ENCODE data around the gene MLPH.

Gene MLPH

GRCh38 chr2:237475704-237476141 is 11.3 kb upstream of the MLPH start:
- no peak for DNase-seq (ENCODE audit: extremely low read depth in 1 of 2, low read depth in 1 of 2)

- no peak for DNase-seq (ENCODE audit: extremely low read depth in 1 of 2, low read depth in 1 of 2)
These were observed 9.0 kb upstream of the MLPH start for GRCh38 chr2:237478095-237478494.

DNA sequence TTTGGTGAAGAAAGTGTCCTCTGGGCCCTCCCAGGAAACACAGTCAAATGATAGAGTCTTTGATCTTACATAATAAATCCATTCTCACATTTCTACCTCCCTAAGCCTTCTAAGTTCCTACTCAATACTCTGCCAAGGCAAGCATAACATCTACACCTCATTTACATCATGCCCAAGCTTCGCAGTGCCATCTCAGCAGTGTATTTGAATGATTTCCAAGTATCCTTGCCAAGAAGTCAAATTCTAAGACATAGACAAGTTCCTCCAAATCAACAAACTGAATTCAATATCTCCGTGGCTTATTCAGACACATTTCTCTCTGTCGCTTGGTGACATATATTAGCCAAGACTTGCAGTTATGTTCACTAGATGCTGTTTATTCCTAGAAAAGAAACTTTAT is 8.1 kb upstream of the MLPH start:
- DNase-seq (ENCODE audit: extremely low read depth in 1 of 2, low read depth in 1 of 2) = no peak

DNA sequence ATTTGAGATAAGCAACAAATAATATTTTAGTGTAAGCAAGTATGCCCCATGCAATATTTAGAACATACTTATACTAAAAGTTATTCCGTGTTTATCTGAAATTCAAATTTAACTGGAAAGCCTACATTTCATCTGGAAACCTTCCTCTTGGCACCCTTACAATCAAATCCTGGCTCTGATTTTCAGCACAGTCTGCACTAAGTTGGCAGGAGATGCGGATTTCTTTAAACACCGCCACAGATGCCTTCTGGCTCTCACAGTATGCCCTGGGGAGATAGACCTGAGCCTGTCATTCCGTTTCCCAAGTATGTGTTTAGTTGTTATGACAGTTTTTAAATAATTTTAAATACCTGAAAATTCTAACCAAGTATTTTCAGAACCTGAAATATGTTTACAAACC is 7.3 kb upstream of the MLPH start:
- no peak for DNase-seq (ENCODE audit: extremely low read depth in 1 of 2, low read depth in 1 of 2)

DNA sequence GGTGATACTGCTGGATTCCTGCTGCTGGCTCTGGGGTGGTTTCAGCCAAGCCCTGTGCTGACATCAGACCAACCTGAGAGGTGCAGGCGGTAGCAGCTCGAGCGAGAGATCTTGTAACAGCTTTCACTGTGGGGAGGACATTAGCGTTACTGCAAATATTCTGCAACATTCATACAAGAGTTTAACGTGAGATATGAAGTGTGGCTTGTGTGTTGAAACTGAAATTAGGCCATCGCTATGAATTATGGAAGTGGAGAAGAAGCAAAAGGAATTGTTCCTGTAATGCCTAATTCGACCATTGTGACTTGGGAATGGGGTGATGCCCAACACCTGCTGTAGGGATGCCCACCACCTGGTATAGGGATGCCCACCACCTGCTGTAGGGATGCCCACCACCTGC is 6.5 kb upstream of the MLPH start:
- DNase-seq (ENCODE audit: extremely low read depth in 1 of 2, low read depth in 1 of 2) = no peak

DNA sequence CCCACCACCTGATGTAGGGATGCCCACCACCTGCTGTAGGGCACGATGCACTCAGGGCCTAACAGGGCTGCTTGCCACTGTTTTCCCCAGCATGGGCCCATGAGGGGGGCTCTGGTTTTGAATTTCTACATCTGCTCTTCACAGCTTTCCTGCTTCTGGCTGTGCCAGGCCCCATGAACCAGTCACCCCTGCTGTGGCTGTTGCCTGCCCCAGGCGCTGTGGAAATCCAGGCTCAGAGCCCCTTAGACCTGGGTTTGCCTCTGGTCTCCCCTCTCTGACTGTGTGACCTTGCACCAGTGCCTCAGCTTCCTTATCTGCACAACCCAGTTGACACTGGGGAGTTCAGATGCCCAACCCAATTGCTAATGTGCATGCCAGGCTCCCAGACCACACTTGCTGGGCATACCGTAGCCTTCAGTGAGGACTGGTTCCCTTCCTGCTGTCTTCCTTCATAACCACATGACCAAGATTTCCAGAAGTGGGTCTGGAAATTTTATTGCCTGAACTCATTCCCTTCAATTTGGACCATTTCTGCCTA is 6.0 kb upstream of the MLPH start:
- DNase-seq (ENCODE audit: extremely low read depth in 1 of 2, low read depth in 1 of 2) = no peak

DNA sequence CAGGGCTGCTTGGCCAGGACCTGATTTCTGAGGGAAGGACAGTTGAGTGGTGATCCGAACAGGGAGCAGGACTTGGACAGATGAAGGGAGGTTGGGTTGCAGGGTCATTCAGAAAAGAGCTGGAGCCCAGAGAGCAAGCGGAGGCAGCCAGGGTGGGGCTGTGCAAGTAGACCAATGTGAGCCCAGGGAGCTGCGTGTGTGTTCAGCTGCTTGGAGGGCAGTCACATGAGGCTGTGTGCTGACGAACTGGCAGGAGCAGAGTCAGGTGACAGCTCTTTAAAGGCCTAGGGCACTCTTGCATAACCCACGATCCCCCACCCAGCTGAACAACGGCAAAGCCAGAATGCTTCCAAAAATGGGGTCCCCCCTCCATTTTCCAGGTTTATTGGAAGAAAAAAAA is 4.6 kb upstream of the MLPH start:
- no peak for DNase-seq (ENCODE audit: extremely low read depth in 1 of 2, low read depth in 1 of 2)

DNA sequence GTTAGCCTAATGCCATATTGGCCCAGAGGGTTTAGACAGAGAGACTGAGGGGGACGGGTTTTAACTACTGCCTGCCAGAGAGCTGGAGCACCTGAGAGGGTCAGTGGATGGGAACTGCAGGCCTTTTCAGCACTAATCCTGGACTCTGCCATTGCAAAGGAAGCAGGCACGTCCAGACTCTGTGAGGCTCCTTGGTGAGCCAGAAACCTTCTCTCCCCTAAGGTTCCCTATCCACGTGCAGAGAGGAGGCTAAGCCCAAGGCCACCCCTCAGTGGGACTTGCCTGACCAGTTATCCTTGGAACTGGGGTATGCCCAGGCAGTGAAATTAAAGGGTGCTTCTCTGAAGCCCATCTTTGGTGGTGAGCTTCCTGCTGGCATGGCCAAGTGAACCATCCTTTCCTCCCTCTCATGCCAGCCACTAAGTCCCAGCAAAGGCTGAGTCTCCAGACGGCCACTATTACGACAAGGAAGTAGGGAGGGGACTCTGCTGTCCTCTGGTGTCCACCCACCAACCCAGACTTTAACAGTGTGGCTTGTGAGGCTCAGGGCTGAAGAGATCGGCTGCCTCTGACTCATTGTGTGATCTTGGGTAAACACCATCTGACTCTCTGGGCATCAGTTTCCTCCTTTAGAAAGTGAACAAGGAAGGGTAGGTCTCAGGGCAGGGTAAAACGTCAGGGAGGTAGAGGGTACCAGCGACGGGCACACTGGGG is 3.9 kb upstream of the MLPH start:
- DNase-seq (ENCODE audit: extremely low read depth in 1 of 2, low read depth in 1 of 2) = no peak

GRCh38 chr2:237485304-237485703 is 1.7 kb upstream of the MLPH start:
- no peak for DNase-seq (ENCODE audit: extremely low read depth in 1 of 2, low read depth in 1 of 2)

DNA sequence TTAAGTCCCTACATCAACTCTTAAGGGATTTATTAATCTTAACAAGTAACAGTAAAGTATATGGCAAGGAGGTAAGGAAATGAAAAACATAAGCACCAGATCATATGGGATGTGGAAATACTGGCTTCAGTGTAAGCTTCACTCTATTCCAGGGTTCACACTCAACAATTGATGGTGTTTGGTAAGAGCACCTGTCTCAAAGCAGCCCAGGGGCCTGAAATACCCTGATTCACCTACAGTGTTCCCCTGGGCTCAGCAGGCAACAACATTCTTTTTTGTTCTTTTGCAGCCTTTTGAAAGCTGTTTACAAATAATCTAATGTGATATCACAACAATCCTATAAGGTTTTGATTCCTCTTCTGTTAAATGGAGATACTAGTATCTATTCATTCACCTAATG is 1.2 kb upstream of the MLPH start:
- DNase-seq (ENCODE audit: extremely low read depth in 1 of 2, low read depth in 1 of 2) = no peak

- no peak for DNase-seq (ENCODE audit: extremely low read depth in 1 of 2, low read depth in 1 of 2)
These were observed 675 bp upstream of the MLPH start for GRCh38 chr2:237486334-237486818.

DNA sequence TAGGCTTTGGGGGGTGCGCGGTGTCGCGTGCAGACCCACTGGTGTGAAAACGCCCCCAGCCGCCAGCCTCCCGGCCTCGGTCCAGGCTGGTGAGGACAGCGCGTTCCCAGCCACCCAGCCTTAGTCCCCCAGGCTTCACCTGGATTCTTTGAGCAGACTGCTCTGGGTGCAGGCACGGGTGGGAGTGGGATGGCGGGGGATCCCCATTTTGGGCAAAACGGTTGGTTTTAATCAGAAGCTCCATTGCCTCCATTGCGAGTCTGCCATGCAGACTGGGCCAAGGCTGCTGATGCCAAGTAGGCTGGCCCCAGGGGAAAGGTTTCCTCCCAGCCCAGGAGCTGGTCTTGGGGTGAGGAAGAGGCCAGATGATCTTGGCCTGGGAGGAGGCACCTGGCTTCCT is 445 bp downstream of the MLPH start:
- DNase-seq (ENCODE audit: extremely low read depth in 1 of 2, low read depth in 1 of 2) = no peak

- no peak for DNase-seq (ENCODE audit: extremely low read depth in 1 of 2, low read depth in 1 of 2)
These were observed 1.2 kb downstream of the MLPH start for GRCh38 chr2:237488295-237488694.

- DNase-seq (ENCODE audit: extremely low read depth in 1 of 2, low read depth in 1 of 2) = no peak
These were observed 2.1 kb downstream of the MLPH start for GRCh38 chr2:237488901-237489860.

DNA sequence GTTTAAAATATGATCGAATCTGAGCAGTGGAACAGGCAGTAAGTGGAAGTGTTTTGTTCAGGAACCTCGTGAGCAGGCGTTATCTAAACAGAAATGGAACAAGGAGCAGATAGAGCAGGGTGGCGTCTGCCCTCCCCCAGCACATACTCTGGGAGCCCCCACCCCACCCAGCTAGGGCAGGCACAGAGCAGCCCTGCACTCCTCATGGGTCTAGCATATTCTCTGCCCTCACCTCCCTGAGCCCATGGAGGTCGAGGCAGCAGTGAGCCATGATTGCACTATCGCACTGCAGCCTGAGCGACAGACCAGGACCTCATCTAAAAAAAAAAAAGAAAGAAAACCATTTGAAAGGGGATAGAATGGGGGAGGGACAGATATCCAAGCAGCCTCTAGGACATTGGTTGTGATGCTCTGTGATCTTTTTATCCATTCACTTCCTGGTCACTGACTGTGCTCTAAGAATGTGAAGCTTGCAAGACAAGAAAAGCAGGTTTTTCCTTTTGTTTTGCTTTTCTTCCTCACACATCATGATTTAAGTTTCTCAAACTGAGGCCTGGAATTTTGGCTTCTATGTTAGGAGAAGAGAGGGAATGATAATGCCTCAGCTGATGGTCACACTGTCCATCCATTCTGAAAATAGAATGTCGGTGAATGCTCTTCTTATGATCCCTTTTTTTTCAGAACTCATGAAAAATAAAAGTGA is 3.1 kb downstream of the MLPH start:
- no peak for DNase-seq (ENCODE audit: extremely low read depth in 1 of 2, low read depth in 1 of 2)

DNA sequence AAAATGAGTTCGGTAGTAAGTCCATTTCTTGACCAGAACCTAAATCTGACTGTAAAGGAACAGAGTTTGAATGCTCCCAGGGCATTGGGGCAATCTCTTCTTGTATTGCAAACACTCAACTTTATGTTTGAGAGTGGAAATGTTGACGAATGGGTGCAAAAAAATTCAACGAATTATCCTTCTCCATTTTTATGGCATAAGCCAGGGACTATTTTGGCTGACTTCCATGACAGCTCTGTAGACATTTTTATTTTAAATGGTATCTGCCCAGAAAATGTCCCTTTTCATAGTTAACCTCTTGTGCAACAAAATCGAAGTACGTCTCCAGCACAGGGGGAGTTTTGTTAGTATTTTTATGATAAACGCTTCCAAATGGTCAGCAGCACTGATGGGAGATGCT is 3.7 kb downstream of the MLPH start:
- DNase-seq (ENCODE audit: extremely low read depth in 1 of 2, low read depth in 1 of 2) = no peak

DNA sequence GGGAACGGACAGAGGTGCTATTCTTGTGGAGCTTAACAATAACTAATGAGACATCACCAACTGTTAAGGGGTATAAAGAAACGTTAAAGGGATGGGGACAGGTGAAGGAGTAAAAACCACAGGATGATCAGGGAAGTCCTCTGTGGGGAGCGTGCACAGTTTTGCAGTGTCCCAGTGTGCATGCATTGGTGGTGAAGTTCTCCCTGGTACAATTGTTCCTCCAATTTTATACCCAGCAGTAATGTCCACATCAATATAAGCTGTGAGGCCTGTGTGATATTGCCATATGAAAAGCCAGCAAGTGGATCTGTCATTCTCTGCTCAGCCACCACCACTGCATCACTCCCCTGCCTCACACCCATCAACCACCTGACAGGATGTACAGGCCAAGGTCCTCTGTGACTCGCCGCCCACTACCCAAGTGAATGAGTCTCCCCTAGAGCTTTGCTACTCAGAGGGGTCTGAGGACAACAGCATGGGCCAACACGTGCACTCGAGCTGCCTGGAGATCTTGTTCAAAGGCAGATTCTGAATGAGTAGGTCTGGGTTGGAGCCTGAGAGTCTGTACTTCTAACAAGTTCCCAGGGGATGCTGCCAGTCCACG is 4.6 kb downstream of the MLPH start:
- no peak for DNase-seq (ENCODE audit: extremely low read depth in 1 of 2, low read depth in 1 of 2)

GRCh38 chr2:237492137-237492890 is 5.3 kb downstream of the MLPH start:
- DNase-seq (ENCODE audit: extremely low read depth in 1 of 2, low read depth in 1 of 2) = no peak

GRCh38 chr2:237494066-237494465 is 7.0 kb downstream of the MLPH start:
- no peak for DNase-seq (ENCODE audit: extremely low read depth in 1 of 2, low read depth in 1 of 2)

DNA sequence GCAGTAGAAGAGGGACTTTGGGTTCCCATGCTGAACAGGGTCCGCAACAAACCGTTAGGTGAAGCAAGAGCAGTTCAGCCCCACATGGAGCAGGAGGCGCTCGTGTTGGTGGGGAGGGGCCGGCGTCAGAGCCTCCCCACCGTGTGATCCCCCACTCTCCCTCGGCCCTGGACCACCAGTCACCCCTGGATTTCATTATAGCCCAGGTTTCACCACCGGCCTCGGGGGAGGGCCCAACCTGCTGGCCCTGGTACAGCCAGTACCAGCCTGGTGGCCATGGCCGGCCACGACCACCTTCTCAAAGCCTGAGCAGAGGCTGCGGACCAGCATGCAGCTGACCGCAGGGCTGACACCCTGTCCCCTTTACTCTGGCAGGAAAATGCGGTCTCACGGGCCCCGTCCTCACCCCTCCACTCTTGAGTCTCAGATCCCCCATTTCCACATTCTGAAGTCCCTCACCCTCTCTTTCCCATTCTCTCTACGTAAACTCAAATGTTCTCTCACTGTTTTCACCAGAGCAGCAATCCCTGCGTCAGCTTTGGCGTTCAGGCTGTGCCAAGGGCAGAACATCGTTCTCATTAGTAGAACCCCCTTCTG is 8.6 kb downstream of the MLPH start:
- no peak for DNase-seq (ENCODE audit: extremely low read depth in 1 of 2, low read depth in 1 of 2)
